HEK293 (cell line): ENCODE measurements around the gene TNFAIP2.
A peak's percentile ranks its signal among the peaks of the same experiment; 100 is the strongest.

Experiments
- IKZF3 ChIP-seq: fragments of 450-650 bp; IDR thresholded peaks from 2 replicates; pipeline ENCODE4 v1.5.0; 2018; ENCODE audit warnings: missing biosample characterization, mild to moderate bottlenecking, missing genetic modification characterization, moderate library complexity
- KLF10 ChIP-seq: fragments of 450-650 bp; IDR thresholded peaks from 2 replicates; pipeline ENCODE4 v1.5.1; 2018; ENCODE audit warnings: missing biosample characterization, mild to moderate bottlenecking, missing genetic modification characterization
- PBX3 ChIP-seq: sonication (generic); formaldehyde crosslinking; IDR thresholded peaks from 2 replicates; pipeline ENCODE4 v1.8.1; 2022; ENCODE audit warnings: mild to moderate bottlenecking, moderate library complexity, missing genetic modification reagents
- PRDM1 ChIP-seq: fragments of 450-650 bp; formaldehyde crosslinking; IDR thresholded peaks from 2 replicates; pipeline ENCODE4; 2016; ENCODE audit warnings: missing biosample characterization, missing genetic modification characterization
- SCRT1 ChIP-seq: fragments of 450-650 bp; formaldehyde crosslinking; IDR thresholded peaks from 2 replicates; pipeline ENCODE4 v1.5.1; 2016; ENCODE audit warnings: missing biosample characterization, missing genetic modification characterization, borderline replicate concordance
- SP3 ChIP-seq: fragments of 450-650 bp; formaldehyde crosslinking; IDR thresholded peaks from 2 replicates; pipeline ENCODE4 v1.5.1; 2016; ENCODE audit warnings: missing biosample characterization, missing genetic modification characterization
- SP7 ChIP-seq: fragments of 450-650 bp; formaldehyde crosslinking; IDR thresholded peaks from 2 replicates; pipeline ENCODE4 v1.5.1; 2016; ENCODE audit warnings: missing biosample characterization, missing genetic modification characterization
- ZBTB1 ChIP-seq: fragments of 450-650 bp; formaldehyde crosslinking; IDR thresholded peaks from 2 replicates; pipeline ENCODE4 v1.5.1; 2016; ENCODE audit warnings: missing biosample characterization, missing genetic modification characterization
- ZBTB20 ChIP-seq: fragments of 450-650 bp; formaldehyde crosslinking; IDR thresholded peaks from 2 replicates; pipeline ENCODE4 v1.5.1; 2016; ENCODE audit warnings: missing biosample characterization, missing genetic modification characterization
- ZBTB6 ChIP-seq: fragments of 450-650 bp; formaldehyde crosslinking; IDR thresholded peaks from 2 replicates; pipeline ENCODE4 v1.5.1; 2017; ENCODE audit warnings: missing biosample characterization, missing genetic modification characterization
- ZNF174 ChIP-seq: fragments of 450-650 bp; formaldehyde crosslinking; IDR thresholded peaks from 2 replicates; pipeline ENCODE4 v1.5.0; 2017; ENCODE audit warnings: missing biosample characterization, mild to moderate bottlenecking, missing genetic modification characterization
- ZNF19 ChIP-seq: fragments of 450-650 bp; formaldehyde crosslinking; IDR thresholded peaks from 2 replicates; pipeline ENCODE4; 2016; ENCODE audit warnings: missing biosample characterization, missing genetic modification characterization, low read depth
- ZNF2 ChIP-seq: fragments of 450-650 bp; formaldehyde crosslinking; IDR thresholded peaks from 2 replicates; pipeline ENCODE4 v1.5.1; 2016; ENCODE audit warnings: missing biosample characterization, missing genetic modification characterization
- ZNF37A ChIP-seq: fragments of 450-650 bp; IDR thresholded peaks from 2 replicates; pipeline ENCODE4 v1.5.1; 2018; ENCODE audit warnings: missing biosample characterization, missing genetic modification characterization
- ZNF391 ChIP-seq: fragments of 450-650 bp; formaldehyde crosslinking; IDR thresholded peaks from 2 replicates; pipeline ENCODE4 v1.5.1; 2016; ENCODE audit warnings: low read depth, missing biosample characterization, missing genetic modification characterization, borderline replicate concordance
- ZNF488 ChIP-seq: fragments of 450-650 bp; formaldehyde crosslinking; IDR thresholded peaks from 2 replicates; pipeline ENCODE4 v1.5.1; 2016; ENCODE audit warnings: missing biosample characterization, missing genetic modification characterization
- ZNF521 ChIP-seq: fragments of 450-650 bp; formaldehyde crosslinking; IDR thresholded peaks from 2 replicates; pipeline ENCODE4 v1.5.1; 2017; ENCODE audit warnings: missing biosample characterization, mild to moderate bottlenecking, missing genetic modification characterization
- ZNF629 ChIP-seq: fragments of 450-650 bp; formaldehyde crosslinking; IDR thresholded peaks from 2 replicates; pipeline ENCODE4 v1.5.1; 2017; ENCODE audit warnings: missing biosample characterization, missing genetic modification characterization
- ZNF654 ChIP-seq: fragments of 450-650 bp; formaldehyde crosslinking; IDR thresholded peaks from 2 replicates; pipeline ENCODE4 v1.5.1; 2016; ENCODE audit warnings: low read depth, missing biosample characterization, missing genetic modification characterization
- ZNF660 ChIP-seq: fragments of 450-650 bp; IDR thresholded peaks from 2 replicates; pipeline ENCODE4 v1.5.1; 2018; ENCODE audit warnings: missing biosample characterization, mild to moderate bottlenecking, missing genetic modification characterization
- ZNF664 ChIP-seq: fragments of 450-650 bp; formaldehyde crosslinking; IDR thresholded peaks from 2 replicates; pipeline ENCODE4 v1.5.1; 2016; ENCODE audit warnings: missing biosample characterization, missing genetic modification characterization
- ZNF792 ChIP-seq: fragments of 450-650 bp; formaldehyde crosslinking; IDR thresholded peaks from 2 replicates; pipeline ENCODE4 v1.5.1; 2016; ENCODE audit warnings: missing biosample characterization, missing genetic modification characterization
- ZNF830 ChIP-seq: fragments of 450-650 bp; IDR thresholded peaks from 2 replicates; pipeline ENCODE4 v1.5.0; 2018; ENCODE audit warnings: missing biosample characterization, missing genetic modification characterization, low read depth, mild to moderate bottlenecking, moderate library complexity
- ZSCAN23 ChIP-seq: fragments of 450-650 bp; formaldehyde crosslinking; IDR thresholded peaks from 2 replicates; pipeline ENCODE4 v1.5.1; 2016; ENCODE audit warnings: missing biosample characterization, missing genetic modification characterization
- TF ChIP-seq, protein P1 (sequence below): fragments of 450-650 bp; formaldehyde crosslinking; conservative IDR thresholded peaks from 2 replicates; pipeline ENCODE4 v1.5.1; 2016; ENCODE audit warnings: low read depth, missing biosample characterization, missing genetic modification characterization
- TF ChIP-seq, protein P2 (sequence below): fragments of 450-650 bp; formaldehyde crosslinking; IDR thresholded peaks from 2 replicates; pipeline ENCODE4 v1.5.1; 2016; ENCODE audit warnings: missing biosample characterization, missing genetic modification characterization, borderline replicate concordance

Gene TNFAIP2

GRCh38 chr14:103104654-103105452 lies 18.4 kb upstream of the TNFAIP2 start (continued):
- TF ChIP-seq ZNF660 (tag by site-specific recombination) (no peak), ZNF19 (tag by site-specific recombination) (no peak), PRDM1 (tag by site-specific recombination) (no peak), ZNF488 (peak; percentile 87), ZBTB6 (tag by site-specific recombination) (no peak), ZNF37A (no peak), ZNF792 (tag by site-specific recombination) (peak; percentile 93), KLF10 (tag by site-specific recombination) (no peak), ZNF174 (tag by site-specific recombination) (no peak), ZBTB20 (peak; percentile 84; the same call in 1 of the 2 replicates), ZSCAN23 (tag by site-specific recombination) (peak; percentile 85; the same call in 1 of the 2 replicates), ZNF521 (no peak), SCRT1 (tag by site-specific recombination) (peak; percentile 74; the same call in 1 of the 2 replicates), PBX3 (no peak), SP7 (peak; percentile 89), ZNF830 (tag by site-specific recombination) (no peak), ZNF664 (tag by site-specific recombination) (no peak), ZBTB1 (no peak; the same call in 1 of the 2 replicates), ZNF2 (tag by site-specific recombination) (peak; percentile 99), ZNF629 (tag by site-specific recombination) (peak; percentile 72), SP3 (tag by site-specific recombination) (no peak; the same call in 1 of the 2 replicates), ZNF391 (peak; percentile 98), IKZF3 (tag by site-specific recombination) (no peak), ZNF654 (peak; percentile 97)
- TF ChIP-seq, protein P1, sequence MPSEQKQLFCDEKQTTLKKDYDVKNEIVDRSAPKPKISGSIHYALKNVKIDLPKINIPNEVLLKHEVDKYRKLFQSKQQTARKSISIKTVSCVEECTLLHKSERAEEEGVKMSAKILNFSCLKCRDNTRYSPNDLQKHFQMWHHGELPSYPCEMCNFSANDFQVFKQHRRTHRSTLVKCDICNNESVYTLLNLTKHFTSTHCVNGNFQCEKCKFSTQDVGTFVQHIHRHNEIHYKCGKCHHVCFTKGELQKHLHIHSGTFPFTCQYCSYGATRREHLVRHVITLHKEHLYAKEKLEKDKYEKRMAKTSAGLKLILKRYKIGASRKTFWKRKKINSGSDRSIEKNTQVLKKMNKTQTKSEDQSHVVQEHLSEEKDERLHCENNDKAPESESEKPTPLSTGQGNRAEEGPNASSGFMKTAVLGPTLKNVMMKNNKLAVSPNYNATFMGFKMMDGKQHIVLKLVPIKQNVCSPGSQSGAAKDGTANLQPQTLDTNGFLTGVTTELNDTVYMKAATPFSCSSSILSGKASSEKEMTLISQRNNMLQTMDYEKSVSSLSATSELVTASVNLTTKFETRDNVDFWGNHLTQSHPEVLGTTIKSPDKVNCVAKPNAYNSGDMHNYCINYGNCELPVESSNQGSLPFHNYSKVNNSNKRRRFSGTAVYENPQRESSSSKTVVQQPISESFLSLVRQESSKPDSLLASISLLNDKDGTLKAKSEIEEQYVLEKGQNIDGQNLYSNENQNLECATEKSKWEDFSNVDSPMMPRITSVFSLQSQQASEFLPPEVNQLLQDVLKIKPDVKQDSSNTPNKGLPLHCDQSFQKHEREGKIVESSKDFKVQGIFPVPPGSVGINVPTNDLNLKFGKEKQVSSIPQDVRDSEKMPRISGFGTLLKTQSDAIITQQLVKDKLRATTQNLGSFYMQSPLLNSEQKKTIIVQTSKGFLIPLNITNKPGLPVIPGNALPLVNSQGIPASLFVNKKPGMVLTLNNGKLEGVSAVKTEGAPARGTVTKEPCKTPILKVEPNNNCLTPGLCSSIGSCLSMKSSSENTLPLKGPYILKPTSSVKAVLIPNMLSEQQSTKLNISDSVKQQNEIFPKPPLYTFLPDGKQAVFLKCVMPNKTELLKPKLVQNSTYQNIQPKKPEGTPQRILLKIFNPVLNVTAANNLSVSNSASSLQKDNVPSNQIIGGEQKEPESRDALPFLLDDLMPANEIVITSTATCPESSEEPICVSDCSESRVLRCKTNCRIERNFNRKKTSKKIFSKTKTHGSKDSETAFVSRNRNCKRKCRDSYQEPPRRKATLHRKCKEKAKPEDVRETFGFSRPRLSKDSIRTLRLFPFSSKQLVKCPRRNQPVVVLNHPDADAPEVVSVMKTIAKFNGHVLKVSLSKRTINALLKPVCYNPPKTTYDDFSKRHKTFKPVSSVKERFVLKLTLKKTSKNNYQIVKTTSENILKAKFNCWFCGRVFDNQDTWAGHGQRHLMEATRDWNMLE: no peak
- TF ChIP-seq, protein P2, sequence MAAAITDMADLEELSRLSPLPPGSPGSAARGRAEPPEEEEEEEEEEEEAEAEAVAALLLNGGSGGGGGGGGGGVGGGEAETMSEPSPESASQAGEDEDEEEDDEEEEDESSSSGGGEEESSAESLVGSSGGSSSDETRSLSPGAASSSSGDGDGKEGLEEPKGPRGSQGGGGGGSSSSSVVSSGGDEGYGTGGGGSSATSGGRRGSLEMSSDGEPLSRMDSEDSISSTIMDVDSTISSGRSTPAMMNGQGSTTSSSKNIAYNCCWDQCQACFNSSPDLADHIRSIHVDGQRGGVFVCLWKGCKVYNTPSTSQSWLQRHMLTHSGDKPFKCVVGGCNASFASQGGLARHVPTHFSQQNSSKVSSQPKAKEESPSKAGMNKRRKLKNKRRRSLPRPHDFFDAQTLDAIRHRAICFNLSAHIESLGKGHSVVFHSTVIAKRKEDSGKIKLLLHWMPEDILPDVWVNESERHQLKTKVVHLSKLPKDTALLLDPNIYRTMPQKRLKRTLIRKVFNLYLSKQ: no peak
